ENCODE measurements around the gene QTRT2.

GRCh38 chr3:114110439-114110838 lies 53.9 kb downstream of the QTRT2 start:
- TF ChIP-seq, protein P1, sequence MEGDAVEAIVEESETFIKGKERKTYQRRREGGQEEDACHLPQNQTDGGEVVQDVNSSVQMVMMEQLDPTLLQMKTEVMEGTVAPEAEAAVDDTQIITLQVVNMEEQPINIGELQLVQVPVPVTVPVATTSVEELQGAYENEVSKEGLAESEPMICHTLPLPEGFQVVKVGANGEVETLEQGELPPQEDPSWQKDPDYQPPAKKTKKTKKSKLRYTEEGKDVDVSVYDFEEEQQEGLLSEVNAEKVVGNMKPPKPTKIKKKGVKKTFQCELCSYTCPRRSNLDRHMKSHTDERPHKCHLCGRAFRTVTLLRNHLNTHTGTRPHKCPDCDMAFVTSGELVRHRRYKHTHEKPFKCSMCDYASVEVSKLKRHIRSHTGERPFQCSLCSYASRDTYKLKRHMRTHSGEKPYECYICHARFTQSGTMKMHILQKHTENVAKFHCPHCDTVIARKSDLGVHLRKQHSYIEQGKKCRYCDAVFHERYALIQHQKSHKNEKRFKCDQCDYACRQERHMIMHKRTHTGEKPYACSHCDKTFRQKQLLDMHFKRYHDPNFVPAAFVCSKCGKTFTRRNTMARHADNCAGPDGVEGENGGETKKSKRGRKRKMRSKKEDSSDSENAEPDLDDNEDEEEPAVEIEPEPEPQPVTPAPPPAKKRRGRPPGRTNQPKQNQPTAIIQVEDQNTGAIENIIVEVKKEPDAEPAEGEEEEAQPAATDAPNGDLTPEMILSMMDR (IDR thresholded peaks at IDR 0.05) = no peak
- TF ChIP-seq POLR2A (IDR thresholded peaks at IDR 0.05) = no peak
